HG02981 (cell line): ENCODE measurements around the gene AUTS2.

ENCODE experiments used
- ATAC-seq: cut with Tn5 transposase; IDR thresholded peaks from one replicate; pipeline ENCODE4 v1.9.1; 2021; ENCODE audit warnings: mild to moderate bottlenecking, moderate library complexity; ENCODE audit not compliant: unreplicated experiment

AUTS2 gene

GRCh38 chr7:70044064-70044463 lies 445.8 kb downstream of the AUTS2 start:
- no peak for ATAC-seq

GRCh38 chr7:70044525-70044924 lies 446.2 kb downstream of the AUTS2 start:
- no peak for ATAC-seq

- no peak for ATAC-seq
Measured at GRCh38 chr7:70044981-70045380, 446.7 kb downstream of the AUTS2 start.

GRCh38 chr7:70047384-70047783 lies 449.1 kb downstream of the AUTS2 start:
- no peak for ATAC-seq

- no peak for ATAC-seq
Measured at GRCh38 chr7:70047891-70048448, 449.7 kb downstream of the AUTS2 start.

- ATAC-seq = no peak
Measured at GRCh38 chr7:70051726-70052125, 453.5 kb downstream of the AUTS2 start.

GRCh38 chr7:70052691-70053090 lies 454.4 kb downstream of the AUTS2 start:
- no peak for ATAC-seq

- ATAC-seq = no peak
Measured at GRCh38 chr7:70053421-70053820, 455.1 kb downstream of the AUTS2 start.

GRCh38 chr7:70053989-70054388 lies 455.7 kb downstream of the AUTS2 start:
- ATAC-seq = no peak

GRCh38 chr7:70056363-70056762 lies 458.1 kb downstream of the AUTS2 start:
- no peak for ATAC-seq

GRCh38 chr7:70060298-70061068 lies 462.2 kb downstream of the AUTS2 start:
- ATAC-seq = no peak

- no peak for ATAC-seq
Measured at GRCh38 chr7:70063371-70063770, 465.1 kb downstream of the AUTS2 start.

- ATAC-seq = no peak
Measured at GRCh38 chr7:70063927-70064326, 465.7 kb downstream of the AUTS2 start.

GRCh38 chr7:70066844-70067243 lies 468.6 kb downstream of the AUTS2 start:
- no peak for ATAC-seq

- no peak for ATAC-seq
Measured at GRCh38 chr7:70068531-70068930, 470.3 kb downstream of the AUTS2 start.

- ATAC-seq = no peak
Measured at GRCh38 chr7:70069977-70070376, 471.7 kb downstream of the AUTS2 start.

GRCh38 chr7:70071766-70072165 lies 473.5 kb downstream of the AUTS2 start:
- no peak for ATAC-seq

- no peak for ATAC-seq
Measured at GRCh38 chr7:70072220-70072619, 473.9 kb downstream of the AUTS2 start.

GRCh38 chr7:70076325-70076724 lies 478.1 kb downstream of the AUTS2 start:
- no peak for ATAC-seq

GRCh38 chr7:70082099-70082611 lies 483.9 kb downstream of the AUTS2 start:
- ATAC-seq = no peak

- no peak for ATAC-seq
Measured at GRCh38 chr7:70091362-70091761, 493.1 kb downstream of the AUTS2 start.
